VCaP (cell line): Measurements from ENCODE around the gene ANKS3.

ENCODE experiments used
- H3K27ac ChIP-seq: fragments of 450-650 bp; 2 replicates; pipeline ENCODE4 v1.5.1; 2017
- TF ChIP-seq, protein P1 (sequence below): fragments of 450-650 bp; conservative IDR thresholded peaks from 2 replicates; pipeline ENCODE4 v1.5.1; 2017; ENCODE audit warnings: mild to moderate bottlenecking, moderate library complexity

Gene ANKS3

DNA sequence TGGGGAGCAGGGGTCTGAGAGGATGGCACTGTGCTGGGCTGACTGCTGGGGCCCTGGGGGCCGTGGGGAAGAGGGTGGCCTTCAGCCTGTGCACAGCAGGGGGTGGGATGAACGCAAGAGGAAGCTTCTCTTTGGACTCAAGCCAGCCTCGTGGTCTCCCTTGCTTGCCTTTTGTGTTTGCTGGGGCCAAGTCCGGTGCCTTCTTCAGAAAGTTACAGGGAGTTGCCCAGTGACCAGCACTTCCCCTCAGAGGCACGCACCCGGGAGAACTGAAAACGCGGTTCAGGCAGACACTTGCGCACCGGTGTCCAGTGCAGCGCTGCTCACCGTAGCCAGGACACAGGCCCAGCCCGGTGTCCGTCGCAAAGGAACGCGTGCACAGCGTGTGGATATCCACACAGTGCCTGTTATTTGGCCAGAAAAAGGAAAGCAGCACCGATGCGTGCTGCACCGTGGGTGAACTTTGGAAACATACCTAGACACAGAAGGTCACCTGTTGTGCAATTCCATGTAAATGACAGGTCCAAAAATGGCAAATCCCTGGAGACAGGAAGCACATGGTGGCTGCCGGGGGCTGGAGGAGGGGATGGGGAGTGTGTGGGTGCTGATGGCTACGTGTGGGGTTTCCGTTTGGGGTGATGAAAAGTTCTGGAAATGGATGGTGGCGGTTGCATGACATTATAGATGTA lies 70.2 kb downstream of the ANKS3 start:
- TF ChIP-seq, protein P1, sequence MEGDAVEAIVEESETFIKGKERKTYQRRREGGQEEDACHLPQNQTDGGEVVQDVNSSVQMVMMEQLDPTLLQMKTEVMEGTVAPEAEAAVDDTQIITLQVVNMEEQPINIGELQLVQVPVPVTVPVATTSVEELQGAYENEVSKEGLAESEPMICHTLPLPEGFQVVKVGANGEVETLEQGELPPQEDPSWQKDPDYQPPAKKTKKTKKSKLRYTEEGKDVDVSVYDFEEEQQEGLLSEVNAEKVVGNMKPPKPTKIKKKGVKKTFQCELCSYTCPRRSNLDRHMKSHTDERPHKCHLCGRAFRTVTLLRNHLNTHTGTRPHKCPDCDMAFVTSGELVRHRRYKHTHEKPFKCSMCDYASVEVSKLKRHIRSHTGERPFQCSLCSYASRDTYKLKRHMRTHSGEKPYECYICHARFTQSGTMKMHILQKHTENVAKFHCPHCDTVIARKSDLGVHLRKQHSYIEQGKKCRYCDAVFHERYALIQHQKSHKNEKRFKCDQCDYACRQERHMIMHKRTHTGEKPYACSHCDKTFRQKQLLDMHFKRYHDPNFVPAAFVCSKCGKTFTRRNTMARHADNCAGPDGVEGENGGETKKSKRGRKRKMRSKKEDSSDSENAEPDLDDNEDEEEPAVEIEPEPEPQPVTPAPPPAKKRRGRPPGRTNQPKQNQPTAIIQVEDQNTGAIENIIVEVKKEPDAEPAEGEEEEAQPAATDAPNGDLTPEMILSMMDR = no peak
- no peak overlapping the region for H3K27ac ChIP-seq

DNA sequence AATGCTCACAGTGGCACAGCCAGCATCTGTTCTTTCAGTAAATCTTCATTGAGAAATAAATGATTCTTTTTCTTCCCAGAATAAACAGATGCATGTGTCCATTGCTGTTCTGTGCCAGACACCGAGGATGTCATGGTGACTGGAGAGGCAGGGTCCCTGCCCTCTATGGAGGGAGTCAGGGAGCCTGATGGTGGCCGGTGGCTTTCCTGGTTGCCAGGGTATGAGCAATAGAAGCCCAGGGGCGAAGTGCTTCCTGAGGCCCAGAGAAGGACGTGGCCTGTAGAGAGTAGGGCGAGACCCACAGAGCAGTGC lies 70.7 kb downstream of the ANKS3 start:
- TF ChIP-seq, protein P1 = no peak
- H3K27ac ChIP-seq = no peak overlapping the region

DNA sequence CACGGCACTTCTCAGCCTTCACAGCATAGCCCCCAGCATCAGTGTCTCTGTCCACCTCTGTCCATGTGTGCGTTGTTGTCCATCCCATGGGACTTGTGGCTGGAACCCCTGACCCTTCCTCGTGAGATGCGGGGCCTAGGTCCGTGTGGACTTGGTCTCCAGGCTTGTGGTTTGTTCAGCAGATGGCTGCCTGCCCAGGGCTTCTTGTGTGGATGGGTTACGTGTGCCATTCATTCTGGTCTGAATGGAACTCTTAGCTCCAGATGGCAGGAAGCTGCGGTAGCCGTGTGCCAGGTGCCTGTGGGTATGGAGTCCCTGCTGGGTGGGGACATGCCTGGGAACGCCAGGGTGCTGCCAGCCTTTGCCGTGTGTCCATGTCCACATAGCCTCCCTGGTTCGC lies 72.4 kb downstream of the ANKS3 start:
- TF ChIP-seq, protein P1 = no peak
- H3K27ac ChIP-seq = no peak overlapping the region

DNA sequence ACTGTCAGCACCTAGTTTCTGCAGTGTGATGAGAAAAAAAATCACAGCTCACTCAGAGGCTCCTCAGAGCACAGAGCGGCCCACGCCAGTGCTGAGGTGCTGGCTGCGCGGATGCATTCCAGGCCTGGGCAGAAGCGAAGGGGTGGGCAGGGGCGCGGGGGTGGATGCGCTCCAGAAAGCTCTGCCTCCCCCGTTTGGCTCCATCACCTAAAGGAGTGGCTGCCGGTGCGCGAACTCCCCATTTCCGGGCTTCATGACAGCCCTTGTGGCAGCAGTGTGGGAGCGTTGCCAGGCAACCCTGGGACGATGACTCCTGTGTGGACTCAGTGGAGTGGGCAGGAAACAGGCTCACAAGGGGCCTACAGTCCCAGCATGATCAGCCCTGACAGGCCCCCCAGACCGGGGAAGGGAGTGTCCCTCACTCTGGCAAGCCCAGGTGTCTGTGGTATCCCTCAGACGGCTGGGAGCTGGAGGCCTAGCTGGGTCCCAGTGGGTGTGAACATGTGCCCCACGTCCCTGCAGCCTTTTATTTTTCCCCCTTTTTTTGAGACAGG lies 73.5 kb downstream of the ANKS3 start:
- TF ChIP-seq, protein P1 = no peak
- H3K27ac ChIP-seq = no peak overlapping the region

DNA sequence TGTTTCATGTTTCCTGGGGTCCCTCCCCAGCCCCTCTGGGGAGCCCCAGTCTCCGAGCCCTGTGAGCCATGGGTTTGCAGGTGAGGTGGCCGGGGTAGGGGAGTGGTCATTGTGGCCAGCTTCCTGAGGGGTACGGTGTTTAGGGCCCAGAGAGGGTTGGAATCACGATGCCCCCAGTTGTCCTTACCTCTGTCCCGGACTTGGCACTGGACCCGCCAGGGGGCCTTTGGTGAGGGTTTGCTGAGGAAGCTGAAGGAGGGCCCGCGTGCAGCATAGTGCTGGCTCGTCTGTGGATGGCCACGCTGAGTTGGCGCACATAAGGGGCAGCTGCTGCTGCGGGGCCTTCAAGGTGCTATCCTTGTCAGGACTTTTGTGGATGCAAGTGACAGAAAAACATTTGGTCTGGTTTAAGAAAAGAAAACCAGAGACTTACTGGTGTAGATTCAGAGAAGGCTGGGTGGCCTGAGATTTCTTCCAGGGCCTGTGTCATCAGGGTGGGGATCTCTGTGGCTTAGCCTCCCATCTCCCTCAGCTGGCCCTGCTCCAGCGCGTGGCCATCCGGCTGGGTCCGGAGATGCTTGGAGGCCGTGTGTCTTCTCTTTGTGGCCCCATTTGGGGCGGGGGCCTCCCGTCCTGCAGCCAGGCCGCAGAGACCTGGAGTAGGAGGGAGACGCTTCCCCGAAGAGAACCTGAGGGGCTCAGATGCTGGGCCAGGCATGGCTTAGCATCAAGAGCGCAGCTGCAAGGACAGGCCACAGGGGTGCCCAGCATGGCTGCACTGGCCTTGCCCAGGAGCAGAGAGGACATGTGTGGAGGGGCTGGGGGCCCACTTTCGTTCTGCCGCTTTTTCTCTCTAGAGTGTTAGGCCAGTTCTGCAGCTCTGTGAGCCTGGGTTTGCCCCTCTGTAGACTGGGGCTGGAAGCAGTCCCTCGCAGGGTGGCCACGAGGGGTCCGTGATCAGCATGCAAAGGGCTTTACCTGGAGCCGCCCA lies 74.4 kb downstream of the ANKS3 start:
- no peak overlapping the region for H3K27ac ChIP-seq
- TF ChIP-seq, protein P1 = no peak

DNA sequence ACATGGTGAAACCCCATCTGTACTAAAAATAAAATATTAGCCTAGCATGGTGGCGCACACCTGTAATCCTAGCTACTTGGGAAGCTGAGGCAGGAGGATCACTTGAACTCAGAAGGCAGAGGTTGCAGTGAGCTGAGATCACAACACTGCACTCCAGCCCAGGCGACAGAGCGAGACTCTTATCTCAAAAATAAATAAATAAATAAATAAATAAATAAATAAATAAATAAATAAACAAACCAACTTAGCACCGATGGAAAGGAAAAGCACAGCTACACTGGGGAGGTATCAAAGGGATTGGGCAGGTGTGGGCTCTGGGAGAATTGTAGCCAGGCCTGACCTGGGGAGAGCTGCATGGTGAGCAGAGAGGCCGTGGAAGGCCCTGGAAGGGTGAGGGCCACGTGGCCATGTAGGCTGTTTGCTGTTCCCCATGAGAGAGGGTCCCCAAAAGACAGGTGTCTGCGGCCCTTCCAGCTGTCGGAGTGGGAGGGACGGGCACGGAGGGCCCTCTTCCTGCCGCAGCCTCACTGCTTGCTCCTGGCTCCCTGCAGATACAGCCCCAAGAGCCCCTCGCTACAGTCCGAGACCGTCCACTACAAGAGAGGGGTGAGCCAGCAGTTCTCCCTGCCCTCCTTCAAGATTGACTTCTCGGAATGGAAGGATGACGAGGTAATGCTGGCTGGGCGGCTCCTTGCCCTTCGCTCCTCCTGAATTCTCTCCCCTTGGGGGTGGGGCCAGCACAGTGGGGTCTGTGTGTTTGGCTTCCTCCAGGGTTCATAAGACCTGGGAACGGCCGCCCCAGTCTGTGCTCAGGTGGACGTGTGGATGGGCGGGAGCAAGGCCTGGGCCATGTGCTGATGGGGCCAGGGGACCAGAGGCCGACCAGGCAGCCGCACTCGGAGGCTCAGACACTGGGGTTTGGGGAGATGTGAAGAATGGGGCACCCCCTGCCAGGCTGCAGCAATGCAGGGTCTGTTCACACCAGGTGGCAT lies 77.1 kb downstream of the ANKS3 start:
- no peak overlapping the region for H3K27ac ChIP-seq
- TF ChIP-seq, protein P1 = no peak
